Ureter (tissue), 1 donor: ENCODE data around the gene MPDU1. TPM values are rescaled to one million over a fixed set of nuclear protein-coding genes. Genes with fewer than 3 reads are reported as not detected.
A peak's percentile ranks its signal among the peaks of the same experiment; 100 is the strongest.
"Not testable (repeated sequence)": the region's sequence is repeated elsewhere in the genome, so short reads cannot be mapped to it uniquely, and the experiment has no call there.

Experiments
- DNase-seq: peaks from one replicate; pipeline ENCODE4 v3.0.0-alpha.2; 2020; ENCODE audit warnings: low spot score
- total RNA-seq: library from RNA; stranded (reverse); gene quantifications from one replicate; pipeline ENCODE4 v1.2.4, GENCODE V29; 2023
- donor health status: DM: yes; HTN: yes; CAD: no.

Gene MPDU1
- total RNA-seq, 1 donor from 2014 or later = 68.1 TPM

DNA sequence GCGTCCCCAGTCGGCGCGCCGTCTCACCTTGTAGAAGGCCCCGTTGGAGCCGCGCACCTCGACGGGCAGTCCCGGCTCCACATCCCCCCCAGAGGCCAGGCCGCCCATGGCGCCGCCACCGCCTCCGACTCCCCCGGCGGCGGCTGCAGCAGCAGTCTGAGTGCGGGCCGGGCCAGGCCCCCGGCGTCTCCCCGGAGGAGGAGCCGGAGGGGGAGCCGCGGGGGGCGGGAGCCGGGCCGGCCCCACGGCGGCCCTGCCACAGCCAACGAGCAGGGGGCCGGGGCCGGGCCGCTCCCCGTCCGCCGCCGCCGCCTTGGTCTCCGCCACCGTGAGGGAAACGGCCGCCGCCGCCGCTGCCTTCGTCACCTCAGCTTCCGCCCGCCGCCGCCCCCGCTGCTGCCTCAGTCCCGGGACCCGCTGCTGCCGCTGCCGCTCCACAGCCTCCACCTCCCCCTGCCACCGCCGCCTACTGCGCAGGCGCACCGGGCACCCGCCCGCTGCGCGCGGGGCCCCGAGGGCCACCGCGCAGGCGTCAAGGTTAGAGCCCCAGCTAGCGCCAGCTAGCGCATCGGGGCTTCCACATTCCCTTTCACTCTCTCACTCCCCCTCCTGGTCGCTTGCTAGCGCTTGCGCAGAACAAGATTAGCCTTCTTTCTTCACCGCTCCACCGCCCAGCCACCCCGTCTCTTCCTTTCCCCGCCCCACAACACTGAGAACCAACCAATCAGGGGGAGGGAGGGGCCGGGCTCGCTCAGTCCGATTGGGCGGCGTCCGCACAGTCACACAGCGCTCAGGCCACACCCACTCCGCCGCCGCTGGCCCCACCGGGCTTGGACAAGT, 31.0 kb downstream of the MPDU1 start, which contains the start of gene FXR2:
FXR2 (minus strand) TSS at position 473 of the 840 bp plus-strand sequence; CDS start at position 108, 365 bp downstream.
- DNase-seq = peak; percentile 100

DNA sequence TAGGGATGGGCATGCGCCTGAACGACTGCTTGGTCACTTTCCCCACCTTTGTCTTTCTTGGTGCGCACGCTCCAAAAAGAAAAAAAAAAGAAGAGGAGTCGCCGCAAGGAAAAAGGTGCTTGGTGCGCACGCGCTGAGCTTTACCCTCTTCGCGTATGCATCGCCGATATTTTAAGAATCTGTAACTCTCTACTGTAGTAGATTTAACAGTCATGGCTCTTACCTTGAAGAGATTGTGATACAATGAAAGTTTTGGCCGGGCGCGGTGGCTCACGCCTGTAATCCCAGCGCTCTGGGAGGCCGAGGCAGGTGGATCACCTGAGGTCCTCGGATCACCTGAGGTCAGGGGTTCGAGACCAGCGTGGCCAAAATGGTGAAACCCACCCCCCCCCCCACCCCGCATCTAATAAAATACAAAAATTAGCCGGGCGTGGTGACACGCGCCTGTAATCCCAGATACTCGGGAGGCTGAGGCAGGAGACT, 31.7 kb downstream of the MPDU1 start:
- no peak for DNase-seq

DNA sequence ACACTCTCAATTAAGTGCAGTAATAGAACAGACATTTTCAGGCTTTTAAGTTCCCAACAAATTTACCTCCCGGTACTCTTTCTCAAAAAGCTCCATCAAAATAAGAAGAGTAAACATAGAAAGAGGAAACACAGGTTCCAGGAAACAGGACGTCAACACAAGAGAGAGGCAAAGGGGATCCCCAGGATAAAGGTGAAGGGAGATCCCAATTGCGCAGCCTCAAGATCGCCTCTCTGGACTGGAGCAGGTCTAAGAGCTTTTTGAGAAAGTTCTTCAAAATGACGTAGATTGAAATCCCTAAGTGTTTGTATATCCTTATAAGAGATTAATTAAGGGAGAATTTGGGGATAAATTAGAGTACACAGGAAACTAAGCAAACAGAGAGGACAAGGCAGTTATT, 35.0 kb downstream of the MPDU1 start:
- no peak for DNase-seq

DNA sequence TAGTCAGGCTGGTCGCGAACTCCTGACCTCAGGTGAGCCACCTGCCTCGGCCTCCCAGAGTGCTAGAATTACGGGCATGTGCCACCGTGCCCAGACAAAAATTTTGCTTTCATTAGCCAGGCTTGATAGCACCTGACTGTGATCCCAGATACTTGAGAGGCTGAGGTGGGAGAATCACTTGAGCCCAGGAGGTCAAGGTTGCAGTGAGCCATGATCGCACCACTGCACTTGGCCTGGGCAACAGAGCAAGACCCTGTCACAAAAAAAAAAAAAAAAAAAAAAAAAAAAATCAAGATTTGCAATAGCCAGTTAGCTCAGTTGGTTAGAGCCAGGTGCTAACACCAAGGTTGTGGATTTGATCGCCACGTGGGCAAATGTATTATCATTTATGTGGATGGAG, 37.2 kb downstream of the MPDU1 start:
- DNase-seq = no peak

DNA sequence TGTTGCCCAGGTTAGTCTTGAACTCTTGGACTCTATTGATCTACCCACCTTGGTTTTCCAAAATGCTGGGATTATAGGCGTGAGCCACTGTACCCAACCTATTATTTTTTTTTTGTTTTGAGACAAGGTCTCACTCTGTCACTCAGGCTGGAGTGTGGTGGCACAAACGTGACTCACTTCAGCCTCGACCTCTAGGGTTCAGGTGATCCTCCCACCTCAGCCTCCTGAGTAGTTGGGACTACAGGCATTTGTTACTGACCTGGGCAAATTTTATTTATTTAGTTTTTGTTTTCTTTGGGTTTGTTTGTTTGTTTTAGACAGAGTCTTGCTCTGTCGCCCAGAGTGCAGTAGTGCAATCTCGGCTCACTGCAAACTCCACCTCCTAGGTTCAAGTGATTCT, 40.0 kb downstream of the MPDU1 start:
- no peak for DNase-seq

DNA sequence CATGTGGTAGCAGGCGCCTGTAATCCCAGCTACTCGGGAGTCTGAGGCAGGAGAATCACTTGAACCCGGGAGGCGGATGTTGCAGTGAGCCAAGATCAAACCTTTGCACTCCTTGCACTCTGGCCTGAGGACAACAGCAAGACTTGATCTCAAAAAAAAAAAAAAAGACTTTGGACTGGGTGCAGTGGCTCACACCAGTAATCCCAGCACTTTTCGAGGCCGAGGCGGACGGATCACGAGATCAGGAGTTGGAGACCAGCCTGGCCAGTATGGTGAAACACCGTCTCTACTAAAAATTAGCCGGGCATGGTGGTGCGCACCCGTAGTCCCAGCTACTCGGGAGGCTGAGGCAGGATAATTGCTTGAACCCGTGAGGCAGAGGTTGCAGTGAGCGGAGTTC, 42.1 kb downstream of the MPDU1 start:
- DNase-seq = not testable (repeated sequence)

DNA sequence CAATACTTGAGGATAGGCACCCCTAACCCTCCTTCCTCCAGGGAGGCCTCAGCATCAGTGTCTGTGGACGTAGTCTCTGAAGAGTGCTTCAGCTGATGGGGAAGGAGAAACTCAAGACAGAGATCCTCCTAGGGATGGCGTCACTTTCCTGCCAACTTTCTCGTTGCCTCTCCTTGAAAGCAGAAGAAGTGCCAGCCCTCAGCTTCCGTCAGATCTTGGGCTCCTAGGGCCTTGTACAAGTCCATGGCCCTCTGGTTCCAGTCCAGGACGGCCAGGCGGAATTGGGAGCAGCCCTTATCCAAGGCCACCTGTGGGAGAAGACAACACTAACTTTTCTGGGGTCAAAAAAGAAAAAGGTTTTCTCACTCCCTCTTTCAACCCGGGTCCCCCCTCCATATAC, 42.7 kb downstream of the MPDU1 start:
- no peak for DNase-seq

DNA sequence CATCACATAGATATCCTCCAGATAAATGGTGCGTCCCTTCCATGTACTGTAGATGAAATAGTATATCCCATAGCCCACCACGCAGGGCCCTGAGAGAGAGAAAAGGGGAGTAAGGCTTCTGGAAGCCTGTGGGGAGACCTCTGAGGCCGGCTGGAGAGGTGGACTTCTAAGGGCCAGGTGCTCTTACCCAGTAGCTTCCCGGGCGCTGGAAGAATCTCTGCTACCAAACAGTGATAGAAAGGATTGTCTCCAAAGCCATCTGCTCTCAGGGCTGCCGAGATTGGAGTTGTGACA, 43.3 kb downstream of the MPDU1 start:
- no peak for DNase-seq

DNA sequence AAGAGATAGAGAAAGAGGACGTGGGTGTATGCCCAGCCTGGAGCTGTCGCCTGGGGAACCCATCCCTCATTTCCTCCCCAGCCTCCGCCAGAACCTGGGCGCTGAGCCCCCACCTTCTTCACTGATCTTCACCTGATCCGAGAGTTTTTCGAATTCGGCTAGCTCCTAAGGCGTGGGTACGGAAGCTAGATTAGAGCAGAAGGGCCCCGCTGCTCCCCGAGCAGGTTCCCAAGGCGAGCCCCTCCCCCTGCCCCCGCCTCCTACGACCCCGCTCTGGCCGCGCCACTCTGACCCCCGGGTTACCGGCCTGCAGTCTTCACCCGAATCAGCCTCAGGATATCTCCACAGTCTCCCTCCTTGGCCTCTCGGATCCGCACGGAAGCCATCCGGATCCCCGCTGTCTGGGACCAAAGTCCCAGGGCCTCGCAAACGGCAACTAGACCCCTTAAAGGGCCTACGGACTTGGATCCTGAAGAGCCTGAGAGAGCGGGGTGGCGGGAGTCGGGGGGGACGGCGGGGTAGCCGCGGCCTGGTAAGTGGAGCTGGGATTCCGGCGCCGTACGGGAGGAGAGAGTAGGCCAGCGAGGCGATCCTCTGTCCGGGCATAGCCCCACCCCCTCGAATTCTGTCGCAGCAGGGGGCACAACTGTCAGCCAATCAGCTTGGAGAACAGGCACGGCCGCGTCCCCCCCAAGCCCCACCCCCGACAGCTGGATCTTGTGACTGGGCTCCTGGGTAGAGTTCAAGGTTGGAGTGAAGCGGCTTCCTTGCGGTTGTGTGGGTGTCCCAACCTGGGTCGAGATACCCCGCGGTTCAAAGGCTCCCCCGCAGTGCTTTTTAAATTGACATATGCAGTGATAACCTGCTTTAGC, 43.8 kb downstream of the MPDU1 start, which contains the start of gene SAT2:
SAT2 (minus strand) TSS at position 572 of the 872 bp plus-strand sequence; CDS start at position 386, 186 bp downstream.
- DNase-seq = peak; percentile 96

DNA sequence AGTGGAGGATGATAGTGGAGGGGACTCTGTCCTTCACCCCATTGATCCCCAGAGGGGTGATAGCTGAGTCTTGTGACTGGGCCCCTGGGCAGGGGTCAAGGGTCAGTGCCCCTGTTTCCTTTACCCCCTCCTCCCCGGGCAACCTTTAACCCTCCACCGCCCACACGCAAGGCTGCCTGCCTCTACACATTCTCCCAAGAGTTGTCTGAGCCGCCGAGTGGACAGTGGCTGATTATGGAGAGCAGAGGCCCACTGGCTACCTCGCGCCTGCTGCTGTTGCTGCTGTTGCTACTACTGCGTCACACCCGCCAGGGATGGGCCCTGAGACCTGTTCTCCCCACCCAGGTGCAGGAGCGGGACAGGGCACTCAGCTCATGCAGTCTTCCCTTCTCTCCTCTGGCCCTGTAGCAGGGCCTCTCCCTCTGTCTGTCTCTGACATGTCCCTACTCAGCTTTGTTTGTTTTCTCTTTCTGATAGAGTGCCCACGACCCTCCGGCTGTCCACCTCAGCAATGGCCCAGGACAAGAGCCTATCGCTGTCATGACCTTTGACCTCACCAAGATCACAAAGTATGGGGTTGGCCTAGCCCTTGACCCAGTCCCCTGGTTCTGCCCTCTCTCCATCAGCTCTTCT, 46.4 kb downstream of the MPDU1 start, which contains the start of gene SHBG:
SHBG (plus strand) TSS at position 197 of the 633 bp plus-strand sequence; CDS start at position 235, 38 bp downstream.
- DNase-seq = no peak

DNA sequence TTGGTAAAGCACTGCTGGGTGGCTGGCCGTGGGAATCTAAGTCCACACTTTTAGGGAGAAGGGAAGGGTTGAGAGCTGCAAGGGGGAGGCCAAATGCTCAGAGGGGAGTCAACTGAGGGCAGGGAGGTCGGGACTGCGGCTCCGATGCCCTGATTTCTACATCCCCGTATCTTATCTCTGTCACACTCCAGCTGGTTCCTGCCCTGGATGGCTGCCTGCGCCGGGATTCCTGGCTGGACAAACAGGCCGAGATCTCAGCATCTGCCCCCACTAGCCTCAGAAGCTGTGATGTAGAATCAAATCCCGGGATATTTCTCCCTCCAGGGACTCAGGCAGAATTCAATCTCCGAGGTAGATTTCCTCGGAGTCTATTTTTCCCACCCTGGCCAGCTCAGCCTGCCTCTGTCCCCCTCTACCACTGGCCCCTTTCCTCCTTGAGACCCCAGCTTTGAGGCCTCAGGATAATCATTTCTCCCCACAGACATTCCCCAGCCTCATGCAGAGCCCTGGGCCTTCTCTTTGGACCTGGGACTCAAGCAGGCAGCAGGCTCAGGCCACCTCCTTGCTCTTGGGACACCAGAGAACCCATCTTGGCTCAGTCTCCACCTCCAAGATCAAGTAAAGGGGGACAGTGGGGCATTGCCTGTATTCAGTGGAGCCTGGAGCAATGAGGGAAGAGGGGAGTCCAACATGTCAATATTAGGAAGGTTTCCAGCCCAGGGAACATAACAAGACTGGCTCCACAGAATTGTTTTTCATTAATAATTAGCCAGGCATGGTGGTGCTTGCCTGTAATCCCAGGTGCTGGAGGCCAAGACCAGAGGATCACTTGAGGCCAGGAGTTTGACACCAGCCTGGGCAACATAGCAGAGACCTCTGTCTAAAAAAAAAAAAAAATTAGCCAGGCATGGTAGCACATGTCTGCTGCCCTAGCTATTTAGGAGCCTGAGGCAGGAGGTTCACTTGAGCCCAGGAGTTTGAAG, 48.0 kb downstream of the MPDU1 start:
- DNase-seq = no peak

DNA sequence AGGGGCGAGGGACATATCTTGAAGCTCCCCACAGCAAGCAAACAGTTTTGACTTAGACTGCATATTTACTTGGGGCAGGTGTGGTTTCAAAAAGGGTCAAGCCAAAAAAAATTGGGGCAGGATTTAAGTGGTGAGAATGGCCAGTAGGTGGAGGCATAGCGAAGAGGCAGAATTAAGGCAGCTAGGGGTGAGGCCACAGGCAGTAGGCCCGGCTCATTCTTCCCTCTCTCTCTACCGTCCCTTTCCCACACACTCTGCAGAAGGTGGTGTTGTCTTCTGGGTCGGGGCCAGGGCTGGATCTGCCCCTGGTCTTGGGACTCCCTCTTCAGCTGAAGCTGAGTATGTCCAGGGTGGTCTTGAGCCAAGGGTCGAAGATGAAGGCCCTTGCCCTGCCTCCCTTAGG, 48.8 kb downstream of the MPDU1 start:
- DNase-seq = no peak

DNA sequence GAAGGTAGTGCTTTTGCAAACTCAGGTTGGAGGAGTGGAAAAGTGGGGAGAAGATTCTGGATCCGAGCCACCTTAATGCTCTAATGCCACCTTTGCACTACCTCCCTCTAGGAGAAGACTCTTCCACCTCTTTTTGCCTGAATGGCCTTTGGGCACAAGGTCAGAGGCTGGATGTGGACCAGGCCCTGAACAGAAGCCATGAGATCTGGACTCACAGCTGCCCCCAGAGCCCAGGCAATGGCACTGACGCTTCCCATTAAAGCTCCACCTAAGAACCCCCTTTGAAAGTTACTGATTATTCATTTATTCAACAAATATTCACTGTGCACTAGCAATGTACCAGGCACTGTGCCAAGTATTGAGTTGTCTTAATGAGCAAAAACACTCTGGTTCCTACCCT, 49.4 kb downstream of the MPDU1 start:
- DNase-seq = no peak

DNA sequence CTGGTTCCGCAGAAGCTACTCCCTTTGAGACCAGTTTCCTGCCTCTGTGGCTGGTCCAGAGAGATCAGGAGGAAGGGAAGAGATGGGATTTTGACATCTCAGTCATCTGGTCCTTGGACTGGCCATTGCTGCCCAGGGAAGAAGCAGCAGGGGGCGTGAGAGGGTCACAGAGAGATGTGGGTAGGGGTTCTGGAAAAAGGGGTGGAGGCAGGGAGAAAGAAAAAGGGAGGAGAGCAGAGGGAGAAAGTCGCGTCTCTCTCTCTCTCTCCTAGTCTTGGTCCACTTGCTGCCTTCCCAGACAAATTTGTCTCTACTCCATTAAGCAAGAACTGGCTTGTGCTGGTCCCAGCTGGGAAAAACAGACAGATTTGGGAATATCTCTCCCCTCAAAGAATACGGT, 50.7 kb downstream of the MPDU1 start:
- no peak for DNase-seq

DNA sequence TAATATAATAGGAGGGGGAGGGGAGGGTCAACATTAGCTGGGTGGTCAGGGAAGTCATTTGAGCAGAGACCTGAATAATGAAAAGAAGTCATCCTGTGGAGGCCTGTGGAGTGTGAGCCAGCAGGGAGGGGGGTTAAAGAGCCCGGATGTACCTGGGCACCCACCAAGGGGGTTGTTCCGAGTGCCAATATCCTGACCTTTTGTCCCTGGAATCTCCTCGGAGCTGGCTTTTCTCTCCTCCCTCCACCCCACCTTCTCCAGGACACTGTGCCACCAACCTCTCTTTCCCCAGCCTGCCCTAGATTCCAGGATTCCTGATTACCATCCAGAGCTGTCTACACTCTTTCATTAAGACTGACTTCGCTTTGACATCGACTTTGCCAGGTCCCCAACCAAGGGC, 52.5 kb downstream of the MPDU1 start:
- DNase-seq = no peak

Other genes with a start within 250 kb of the MPDU1 start
- 12.7 TPM for gene ACAP1, start 247.3 kb upstream of the MPDU1 start, total RNA-seq
- gene KCTD11, start 231.7 kb upstream of the MPDU1 start, total RNA-seq = 11.5 TPM
- gene TMEM95, start 228.7 kb upstream of the MPDU1 start, total RNA-seq = not detected
- 12.3 TPM for gene TNK1, start 202.8 kb upstream of the MPDU1 start, total RNA-seq
- 43.0 TPM for gene PLSCR3, start 189.3 kb upstream of the MPDU1 start, total RNA-seq
- 115 TPM for gene TMEM256, start 179.8 kb upstream of the MPDU1 start, total RNA-seq
- gene NLGN2, start 176.0 kb upstream of the MPDU1 start, total RNA-seq = 22.3 TPM
- gene SPEM1, start 163.5 kb upstream of the MPDU1 start, total RNA-seq = not detected
- not detected for gene SPEM2, start 158.2 kb upstream of the MPDU1 start, total RNA-seq
- not detected for gene SPEM3, start 155.0 kb upstream of the MPDU1 start, total RNA-seq
- 8.1 TPM for gene TMEM102, start 148.4 kb upstream of the MPDU1 start, total RNA-seq
- gene FGF11, start 144.3 kb upstream of the MPDU1 start, total RNA-seq = 3.5 TPM
- gene CHRNB1, start 138.8 kb upstream of the MPDU1 start, total RNA-seq = 6.8 TPM
- 65.5 TPM for gene ZBTB4, start 104.2 kb upstream of the MPDU1 start, total RNA-seq
- gene SLC35G6, start 102.4 kb upstream of the MPDU1 start, total RNA-seq = not detected
- 151 TPM for gene POLR2A, start 99.5 kb upstream of the MPDU1 start, total RNA-seq
- 30.6 TPM for gene TNFSF12, start 34.8 kb upstream of the MPDU1 start, total RNA-seq
- gene TNFSF13, start 25.1 kb upstream of the MPDU1 start, total RNA-seq = 23.0 TPM
- gene SENP3, start 21.9 kb upstream of the MPDU1 start, total RNA-seq = 43.9 TPM
- 61.0 TPM for gene CD68, start 4.2 kb upstream of the MPDU1 start, total RNA-seq
- 8.0 TPM for gene SOX15, start 6.2 kb downstream of the MPDU1 start, total RNA-seq
- gene FXR2, start 31.0 kb downstream of the MPDU1 start, total RNA-seq = 30.6 TPM
- gene SAT2, start 44.0 kb downstream of the MPDU1 start, total RNA-seq = 57.1 TPM
- gene SHBG, start 46.3 kb downstream of the MPDU1 start, total RNA-seq = not detected
- gene ATP1B2, start 67.1 kb downstream of the MPDU1 start, total RNA-seq = 10.0 TPM
- gene TP53, start 103.6 kb downstream of the MPDU1 start, total RNA-seq = 131 TPM
- gene WRAP53, start 104.6 kb downstream of the MPDU1 start, total RNA-seq = 6.5 TPM
- gene EFNB3, start 121.3 kb downstream of the MPDU1 start, total RNA-seq = 2.3 TPM
- 1.5 TPM for gene DNAH2, start 133.9 kb downstream of the MPDU1 start, total RNA-seq